ENCODE results near the gene TBC1D25. TPM values are rescaled to one million over a fixed set of nuclear protein-coding genes. Genes with fewer than 3 reads are reported as not detected.
"Not testable (repeated sequence)": the region's sequence is repeated elsewhere in the genome, so short reads cannot be mapped to it uniquely, and the experiment has no call there.

TBC1D25 gene
- total RNA-seq, 1 experiment from 2014 or later, result 18.2 TPM

DNA sequence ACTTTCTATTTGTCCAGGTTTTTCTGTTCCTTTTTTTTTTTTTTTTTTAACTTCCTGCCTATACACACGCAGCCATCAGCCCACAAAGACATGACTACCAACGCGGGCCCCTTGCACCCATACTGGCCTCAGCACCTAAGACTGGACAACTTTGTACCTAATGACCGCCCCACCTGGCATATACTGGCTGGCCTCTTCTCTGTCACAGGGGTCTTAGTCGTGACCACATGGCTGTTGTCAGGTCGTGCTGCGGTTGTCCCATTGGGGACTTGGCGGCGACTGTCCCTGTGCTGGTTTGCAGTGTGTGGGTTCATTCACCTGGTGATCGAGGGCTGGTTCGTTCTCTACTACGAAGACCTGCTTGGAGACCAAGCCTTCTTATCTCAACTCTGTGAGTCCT lies 15.8 kb upstream of the TBC1D25 start:
- BruUV-seq (replicated peaks), result TSS peak; percentile 20
- ChIA-PET POLR2A (no interaction called here), CTCF (no interaction called here)
- Mint-ChIP-seq H3K27ac (ENCODE audit: low read depth, unreplicated experiment) (no peak overlapping the region), H3K36me3 (ENCODE audit: insufficient read depth, unreplicated experiment) (peaks cover 29% of the 10 kb centered on the region), H3K9me3 (ENCODE audit: unreplicated experiment) (no peaks in the 10 kb centered on the region), H3K27me3 (ENCODE audit: insufficient read depth, unreplicated experiment) (no peaks in the 10 kb centered on the region), H3K4me1 (ENCODE audit: insufficient read depth, unreplicated experiment) (no peaks in the 10 kb centered on the region), H3K4me3 (ENCODE audit: unreplicated experiment) (peak overlapping the region; percentile 52)
- TF ChIP-seq CTCF (IDR thresholded peaks at IDR 0.05; ENCODE audit: unreplicated experiment), result no peak
- intact Hi-C loops (cut with micrococcal nuclease), result no loop called here
- no peak for DNase-seq (ENCODE audit: unreplicated experiment)

- H3K27ac Mint-ChIP-seq (ENCODE audit: low read depth, unreplicated experiment); H3K4me3 Mint-ChIP-seq (ENCODE audit: unreplicated experiment); H3K9me3 Mint-ChIP-seq (ENCODE audit: unreplicated experiment); BruUV-seq (replicated peaks); intact Hi-C loops (cut with micrococcal nuclease); H3K4me1 Mint-ChIP-seq (ENCODE audit: insufficient read depth, unreplicated experiment); H3K27me3 Mint-ChIP-seq (ENCODE audit: insufficient read depth, unreplicated experiment): not testable (repeated sequence)
- POLR2A ChIA-PET, result interaction anchor here (0.6 kb wide), 1 partner anchor 163 kb away, joined by 3 read pairs; no protein-coding TSS in a partner anchor
- H3K36me3 Mint-ChIP-seq (ENCODE audit: insufficient read depth, unreplicated experiment), result peaks cover 29% of the 10 kb centered on the region
- peak; percentile 16 for DNase-seq (ENCODE audit: unreplicated experiment)
- CTCF ChIA-PET, result interaction anchor here (0.9 kb wide), 1 partner anchor 14 kb away, joined by 3 read pairs; no protein-coding TSS in a partner anchor
Observed at GRCh38 chrX:48525853-48526252, 13.7 kb upstream of the TBC1D25 start.

DNA sequence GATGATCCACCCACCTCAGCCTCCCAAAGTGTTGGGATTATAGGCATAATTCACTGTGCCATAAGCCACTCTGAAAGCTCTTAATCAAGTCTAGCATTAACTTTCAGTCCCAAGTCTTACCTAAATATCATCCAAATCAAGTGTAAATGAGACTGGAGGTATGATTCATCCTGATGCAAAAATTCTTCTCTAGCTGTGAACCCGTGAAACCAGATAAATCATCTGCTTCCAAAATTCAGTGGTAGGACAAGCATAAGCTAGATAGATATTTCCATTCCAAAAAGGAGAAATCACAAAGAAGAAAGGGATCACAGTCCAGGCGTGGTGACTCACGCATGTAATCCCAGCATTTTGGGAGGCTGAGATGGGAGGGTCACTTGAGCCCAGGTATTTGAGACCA lies 8.8 kb upstream of the TBC1D25 start:
- DNase-seq (ENCODE audit: unreplicated experiment), result no peak
- intact Hi-C loops (cut with micrococcal nuclease), result loop anchor here (2.0 kb wide), 1 partner anchor 44 kb away; the partner anchor contains the start of gene RBM3
- ChIA-PET POLR2A (interaction anchor here (0.6 to 3.1 kb wide), 6 partner anchors 9 to 44 kb away, joined by 3 to 14 read pairs (median 7); partner anchors contain the start of genes EBP, RBM3 and TBC1D25), CTCF (interaction anchor here (0.6 kb wide), 1 partner anchor 57 kb away, joined by 4 read pairs; no protein-coding TSS in a partner anchor)
- no peak for TF ChIP-seq CTCF (IDR thresholded peaks at IDR 0.05; ENCODE audit: unreplicated experiment)
- Mint-ChIP-seq H3K4me1 (ENCODE audit: insufficient read depth, unreplicated experiment) (peaks cover 15% of the 10 kb centered on the region), H3K36me3 (ENCODE audit: insufficient read depth, unreplicated experiment) (peaks cover 18% of the 10 kb centered on the region), H3K4me3 (ENCODE audit: unreplicated experiment) (no peak overlapping the region), H3K27ac (ENCODE audit: low read depth, unreplicated experiment) (peak overlapping the region; percentile 95), H3K9me3 (ENCODE audit: unreplicated experiment) (peaks cover 16% of the 10 kb centered on the region), H3K27me3 (ENCODE audit: insufficient read depth, unreplicated experiment) (no peaks in the 10 kb centered on the region)
- BruUV-seq (replicated peaks), result no TSS peak

- ChIA-PET CTCF (interaction anchor here (0.5 to 1.0 kb wide), 2 partner anchors 21 to 449 kb away, joined by 3 read pairs; no protein-coding TSS in a partner anchor), POLR2A (interaction anchor here (0.9 to 3.1 kb wide), 6 partner anchors 8 to 58 kb away, joined by 3 to 14 read pairs (median 7); partner anchors contain the start of genes EBP, RBM3 and TBC1D25)
- no peak for TF ChIP-seq CTCF (IDR thresholded peaks at IDR 0.05; ENCODE audit: unreplicated experiment)
- Mint-ChIP-seq H3K27me3 (ENCODE audit: insufficient read depth, unreplicated experiment) (no peaks in the 10 kb centered on the region), H3K27ac (ENCODE audit: low read depth, unreplicated experiment) (peak overlapping the region; percentile 95), H3K4me3 (ENCODE audit: unreplicated experiment) (peak overlapping the region; percentile 9), H3K4me1 (ENCODE audit: insufficient read depth, unreplicated experiment) (peaks cover 15% of the 10 kb centered on the region), H3K9me3 (ENCODE audit: unreplicated experiment) (peaks cover 16% of the 10 kb centered on the region), H3K36me3 (ENCODE audit: insufficient read depth, unreplicated experiment) (peaks cover 18% of the 10 kb centered on the region)
- intact Hi-C loops (cut with micrococcal nuclease), result loop anchor here (2.0 kb wide), 1 partner anchor 43 kb away; the partner anchor contains the start of gene RBM3
- DNase-seq (ENCODE audit: unreplicated experiment), result peak; percentile 77
- BruUV-seq (replicated peaks), result TSS peak; percentile 84
Observed at GRCh38 chrX:48531358-48531959, 8.1 kb upstream of the TBC1D25 start.

All from MCF 10A (cell line).